HG03575 (cell line): ENCODE data around the gene RNF167.
"Not testable (repeated sequence)": the region's sequence is repeated elsewhere in the genome, so short reads cannot be mapped to it uniquely, and the experiment has no call there.

Experiments
- ATAC-seq: cut with Tn5 transposase; IDR thresholded peaks from one replicate; pipeline ENCODE4 v1.9.1; 2021; ENCODE audit not compliant: unreplicated experiment, insufficient number of reproducible peaks, low FRiP score; ENCODE audit errors: extremely low read depth

Gene RNF167

DNA sequence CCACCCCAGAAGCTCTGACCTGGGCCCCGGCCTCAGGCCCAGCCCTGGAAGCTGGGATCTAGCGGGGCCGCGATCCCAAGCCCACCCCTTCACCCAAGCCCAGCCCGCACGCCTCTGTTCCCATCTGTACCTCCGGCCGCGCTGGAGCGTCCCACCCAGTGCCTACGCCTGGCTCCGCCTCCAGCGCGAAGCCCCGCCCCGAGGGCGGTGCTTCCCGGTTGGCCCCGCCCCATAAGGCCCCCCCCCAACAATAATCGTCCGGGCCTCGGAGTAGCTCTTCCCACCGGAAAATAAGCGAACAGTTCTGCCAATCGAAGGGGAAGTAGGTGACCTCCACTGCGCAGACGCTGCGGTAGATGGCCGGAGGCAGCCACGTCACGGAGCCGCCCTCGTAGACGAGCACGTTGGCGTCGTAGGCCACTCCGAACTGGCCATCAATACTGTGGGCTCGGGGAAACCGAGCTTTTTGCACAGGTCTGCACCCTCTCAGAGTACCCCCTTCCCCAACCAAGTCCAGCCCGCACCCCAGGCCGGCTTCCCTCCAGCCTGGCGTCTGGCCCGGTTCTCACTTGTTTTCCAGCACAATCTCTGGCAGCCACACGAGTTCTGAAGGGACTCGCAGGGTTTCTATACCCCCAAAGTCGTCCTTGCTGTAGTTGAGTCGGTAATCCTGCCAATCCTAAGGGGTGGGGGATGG lies 38.3 kb upstream of the RNF167 start:
- no peak for ATAC-seq

DNA sequence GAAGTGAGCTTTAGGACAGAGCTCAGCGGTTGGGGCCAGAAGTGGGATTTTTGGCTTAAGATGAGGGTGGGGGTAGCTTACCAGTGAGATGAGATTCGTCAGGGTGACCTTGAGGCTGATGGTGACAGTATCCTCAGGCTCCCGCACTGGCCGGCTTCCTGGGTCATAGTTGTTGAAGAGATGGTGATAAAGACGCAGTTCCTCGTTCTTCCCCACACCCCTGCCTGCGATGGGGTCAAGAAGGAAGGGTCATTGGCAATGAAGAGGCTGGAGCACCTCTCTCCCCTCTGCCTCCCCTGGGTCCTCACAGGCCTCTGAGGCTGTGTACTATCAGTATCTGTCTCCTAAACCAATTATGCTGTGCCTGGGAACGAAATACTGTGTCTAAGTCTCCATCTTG lies 37.5 kb upstream of the RNF167 start:
- no peak for ATAC-seq

DNA sequence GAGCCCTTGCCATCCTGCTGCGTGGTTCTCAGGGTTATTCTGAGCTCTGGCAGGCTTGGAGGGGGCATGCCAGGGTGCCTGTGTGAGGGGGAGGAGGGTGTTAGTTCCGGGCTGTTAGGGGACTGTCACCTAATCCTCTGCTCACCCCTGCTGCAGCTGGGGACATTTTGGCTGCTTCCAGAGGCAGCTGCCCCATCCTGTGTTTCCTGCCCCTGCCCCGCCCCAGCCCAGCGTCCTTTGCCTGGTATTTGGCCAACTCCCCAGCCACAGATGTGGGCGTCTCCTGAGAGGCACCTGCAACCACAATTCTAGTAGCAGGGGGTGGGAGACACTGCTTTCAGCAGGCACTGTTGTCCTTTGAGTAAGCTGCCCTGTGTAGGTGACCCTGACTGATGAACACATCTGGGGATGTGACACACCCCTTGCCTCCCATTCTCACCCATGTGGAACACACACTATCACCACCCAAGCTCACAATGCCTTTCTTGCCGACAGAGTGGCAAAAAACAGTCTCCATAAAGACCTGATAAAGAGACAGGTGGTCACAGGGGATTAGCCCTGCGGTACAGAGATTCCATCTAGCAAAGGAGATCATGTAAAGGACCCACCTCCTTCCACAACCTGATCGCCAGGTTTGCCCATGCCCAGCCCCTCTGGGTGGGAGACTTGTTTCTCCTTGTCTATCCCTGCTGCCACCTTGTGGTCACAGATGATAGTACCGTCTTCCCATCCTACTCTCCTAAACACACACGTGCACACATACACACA lies 36.8 kb upstream of the RNF167 start, which contains the start of gene CHRNE:
CHRNE (minus strand) TSS at position 48 of the 768 bp plus-strand sequence; CDS start at position 13, 35 bp downstream.
- no peak for ATAC-seq

DNA sequence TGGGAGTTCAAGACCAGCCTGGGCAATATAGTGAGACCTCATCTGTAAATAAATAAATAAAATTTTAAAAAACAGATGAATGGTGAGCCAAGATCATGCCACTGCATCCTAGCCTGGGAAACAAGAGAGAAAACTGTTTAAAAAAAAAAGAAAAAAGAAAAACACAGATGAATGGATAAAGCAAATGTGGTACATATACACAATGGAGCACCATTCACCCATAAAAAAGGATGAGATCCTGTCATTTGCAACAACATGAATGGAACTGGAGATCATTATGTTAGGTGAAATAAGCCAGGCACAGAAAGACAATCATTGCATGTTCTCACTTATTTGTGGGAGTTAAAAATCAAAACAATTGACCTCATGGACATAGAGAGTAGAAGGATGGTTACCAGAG lies 33.4 kb upstream of the RNF167 start:
- not testable (repeated sequence) for ATAC-seq

DNA sequence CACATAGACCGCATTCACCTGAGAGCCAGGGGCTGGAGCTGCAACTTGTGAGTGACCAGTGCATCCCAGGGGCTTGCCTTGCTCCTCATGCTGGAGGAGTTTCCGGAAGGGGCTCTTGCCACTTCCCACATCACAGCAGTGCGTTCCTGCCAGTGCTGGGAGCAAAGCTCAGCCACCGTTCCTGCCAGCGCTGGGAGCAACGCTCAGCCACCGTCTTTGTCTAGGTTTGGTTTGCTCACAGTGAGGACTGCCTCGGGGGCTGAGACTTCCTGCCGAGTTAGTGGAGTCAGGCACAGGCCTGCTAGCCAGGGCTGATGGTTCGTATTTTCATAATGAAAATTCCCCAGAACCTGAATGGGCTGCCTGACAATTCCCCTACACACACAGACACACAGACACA lies 31.8 kb upstream of the RNF167 start:
- ATAC-seq, result no peak

DNA sequence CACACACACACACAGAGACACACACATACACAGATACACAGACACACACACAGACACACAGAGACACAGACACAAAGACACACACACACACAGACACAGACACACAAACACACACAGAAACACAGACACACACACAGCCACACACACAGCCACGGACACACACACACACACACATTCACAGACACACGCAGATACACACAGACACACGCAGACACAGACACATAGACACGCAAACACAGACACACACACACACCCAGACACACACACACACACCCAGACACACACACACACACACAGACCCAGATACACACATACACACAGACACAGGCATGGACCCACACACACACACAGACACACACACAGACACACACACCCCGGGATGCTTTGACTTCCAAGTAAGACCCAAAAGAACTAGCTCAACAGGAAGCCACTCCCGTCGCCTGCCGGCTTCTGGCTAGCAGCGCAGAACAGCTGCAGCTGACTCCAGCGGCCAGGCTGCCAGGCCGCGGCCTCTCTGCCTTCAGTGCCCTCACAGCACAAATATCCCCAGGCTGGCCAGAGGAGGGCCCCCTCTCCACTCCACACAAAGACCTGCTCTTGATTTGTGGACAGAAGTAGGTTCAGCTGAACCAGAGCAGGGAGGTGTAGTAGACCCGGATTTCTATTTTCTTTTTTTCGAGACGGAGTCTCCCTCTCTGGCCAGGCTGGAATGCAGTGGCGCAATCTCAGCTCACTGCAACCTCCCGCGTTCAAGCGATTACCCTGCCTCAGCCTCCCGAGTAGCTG lies 31.2 kb upstream of the RNF167 start:
- ATAC-seq, result no peak

DNA sequence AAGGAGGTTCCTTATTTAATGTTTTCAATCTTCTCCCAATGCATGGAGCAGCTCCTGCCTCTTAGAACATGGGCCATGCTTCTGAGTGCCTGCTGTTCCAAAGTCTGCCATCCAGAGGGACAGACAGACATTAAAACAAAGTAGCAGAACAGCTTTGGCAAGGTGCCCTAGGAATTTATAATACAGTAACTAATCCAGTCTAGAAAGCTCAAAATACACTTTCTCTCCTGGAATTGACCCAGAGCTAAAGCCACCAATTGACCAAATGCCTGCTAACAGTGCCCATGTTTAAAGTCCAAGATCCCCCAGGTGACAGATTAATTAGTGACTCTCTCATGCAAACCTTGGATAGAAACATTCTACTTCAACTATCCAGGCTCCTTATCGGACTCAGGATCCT lies 26.1 kb upstream of the RNF167 start:
- no peak for ATAC-seq

DNA sequence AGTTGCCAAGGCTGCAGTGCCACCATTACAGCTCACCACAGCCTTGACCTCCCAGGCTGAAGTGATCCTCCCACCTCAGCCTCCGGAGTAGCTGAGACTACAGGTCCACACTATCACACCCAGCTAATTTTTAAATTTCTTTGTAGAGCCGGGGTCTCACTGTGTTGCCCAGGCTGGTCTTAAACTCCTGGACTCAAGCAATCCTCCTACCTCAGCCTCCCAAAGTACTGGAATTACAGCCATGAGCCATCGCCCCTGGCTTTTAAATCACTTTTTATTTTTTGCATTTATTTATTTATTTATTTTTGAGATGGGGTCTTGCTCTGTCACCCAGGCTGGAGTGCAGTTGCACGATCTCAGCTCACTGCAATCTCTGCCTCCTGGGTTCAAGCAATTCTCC lies 25.5 kb upstream of the RNF167 start:
- not testable (repeated sequence) for ATAC-seq

DNA sequence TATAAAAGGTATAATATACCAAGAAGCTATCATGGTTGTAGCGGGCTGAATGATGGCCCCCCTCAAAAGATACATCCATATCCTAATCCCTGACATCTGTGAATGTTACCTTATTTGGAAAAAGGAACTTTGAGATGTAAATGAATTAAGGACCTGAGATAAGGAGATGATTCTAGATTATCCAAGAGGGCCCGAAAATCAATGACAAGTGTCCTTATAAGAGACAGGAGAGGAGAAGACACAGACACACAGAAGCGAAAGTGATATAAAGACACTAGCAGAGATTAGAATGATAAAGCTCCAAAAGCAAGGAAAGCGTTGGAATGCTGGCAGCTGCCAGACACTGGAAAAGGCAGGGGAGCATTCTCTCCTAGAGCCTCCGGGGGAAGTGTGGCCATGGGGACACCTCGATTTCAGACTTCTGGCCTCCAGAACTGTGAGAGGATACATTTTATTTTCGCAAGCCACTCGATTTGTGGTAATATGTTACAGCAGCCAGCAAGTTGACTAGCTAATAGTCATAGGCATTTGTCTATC lies 20.5 kb upstream of the RNF167 start:
- no peak for ATAC-seq

DNA sequence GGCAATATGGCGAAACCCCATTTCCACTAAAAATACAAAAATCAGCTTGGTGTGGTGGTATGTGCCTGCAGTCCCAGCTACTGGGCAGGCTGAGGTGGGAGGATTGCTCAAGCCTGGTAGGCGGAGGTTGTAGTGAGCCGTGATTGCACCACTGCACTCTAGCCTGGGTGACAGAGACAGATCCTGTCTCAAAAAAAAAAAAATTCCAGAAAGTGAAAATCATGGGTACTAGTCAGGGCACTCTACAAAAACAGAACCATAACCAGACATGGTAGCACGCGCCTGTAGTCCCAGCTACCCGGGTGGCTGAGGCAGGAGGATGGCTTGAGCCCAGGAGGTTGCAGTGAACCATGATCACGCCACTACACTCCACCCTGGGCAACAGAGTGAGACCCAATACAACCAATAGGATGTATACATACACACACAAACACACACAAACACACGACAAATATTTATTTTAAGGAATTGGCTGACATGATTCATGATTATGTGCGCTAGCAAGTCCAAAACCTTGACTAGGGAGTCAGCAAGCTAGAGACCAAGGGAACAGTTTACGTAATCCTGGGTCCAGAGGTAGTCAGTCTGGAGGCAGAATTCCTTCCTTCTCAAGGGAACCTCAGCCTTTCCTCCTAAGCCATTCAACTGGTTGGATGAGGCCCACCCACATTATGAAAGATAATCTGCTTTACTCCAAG lies 19.6 kb upstream of the RNF167 start:
- ATAC-seq, result no peak

DNA sequence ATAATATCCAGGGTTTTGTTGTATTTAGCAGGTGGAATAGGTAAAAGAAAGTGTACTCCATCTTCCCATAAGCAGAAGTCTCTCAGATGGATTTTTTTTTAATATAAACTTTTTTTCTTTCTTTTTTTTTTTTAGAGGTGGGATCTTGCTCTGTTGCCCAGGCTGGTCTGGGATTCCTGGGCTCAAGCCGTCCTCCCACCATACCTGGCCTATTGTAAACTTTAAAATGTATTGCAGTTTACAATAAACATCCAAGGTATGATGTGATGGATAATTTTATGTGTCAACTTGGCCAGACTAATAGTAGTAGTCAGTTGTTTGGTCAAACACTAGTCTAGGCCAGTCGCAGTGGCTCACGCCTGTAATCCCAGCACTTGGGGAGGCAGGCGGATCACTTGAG lies 18.7 kb upstream of the RNF167 start:
- no peak for ATAC-seq

DNA sequence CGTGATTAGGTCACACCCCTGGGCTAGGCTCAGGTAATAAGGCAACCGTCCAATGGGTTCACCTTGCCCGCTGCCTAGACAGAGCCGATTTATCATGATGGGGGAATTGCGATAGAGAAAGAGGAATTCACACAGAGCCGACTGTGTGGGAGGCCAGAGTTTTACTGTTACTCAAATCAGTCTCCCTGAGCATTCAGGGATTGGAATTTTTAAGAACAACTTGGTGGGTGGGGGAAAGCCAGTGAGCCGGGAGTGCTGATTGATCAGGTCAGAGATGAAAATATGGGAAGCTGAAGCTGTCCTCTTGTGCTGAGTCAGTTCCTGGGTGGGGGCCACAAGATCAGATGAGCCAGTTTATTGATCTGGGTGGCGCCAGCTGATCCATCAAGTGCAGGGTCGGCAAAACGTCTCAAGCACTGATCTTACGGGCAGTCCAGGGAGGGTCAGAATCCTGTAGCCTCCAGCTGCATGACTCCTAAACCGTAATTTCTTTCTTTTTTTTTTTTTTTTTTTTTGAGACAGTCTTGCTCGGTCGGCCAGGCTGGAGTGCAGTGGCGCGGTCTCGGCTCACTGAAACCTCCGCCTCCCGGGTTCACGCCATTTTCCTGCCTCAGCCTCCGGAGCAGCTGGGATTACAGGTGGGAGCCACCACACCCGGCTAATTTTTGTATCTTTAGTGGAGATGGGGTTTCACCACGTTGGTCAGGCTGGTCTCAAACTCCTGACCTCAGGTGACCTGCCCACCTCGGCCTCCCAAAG lies 13.3 kb upstream of the RNF167 start:
- not testable (repeated sequence) for ATAC-seq

DNA sequence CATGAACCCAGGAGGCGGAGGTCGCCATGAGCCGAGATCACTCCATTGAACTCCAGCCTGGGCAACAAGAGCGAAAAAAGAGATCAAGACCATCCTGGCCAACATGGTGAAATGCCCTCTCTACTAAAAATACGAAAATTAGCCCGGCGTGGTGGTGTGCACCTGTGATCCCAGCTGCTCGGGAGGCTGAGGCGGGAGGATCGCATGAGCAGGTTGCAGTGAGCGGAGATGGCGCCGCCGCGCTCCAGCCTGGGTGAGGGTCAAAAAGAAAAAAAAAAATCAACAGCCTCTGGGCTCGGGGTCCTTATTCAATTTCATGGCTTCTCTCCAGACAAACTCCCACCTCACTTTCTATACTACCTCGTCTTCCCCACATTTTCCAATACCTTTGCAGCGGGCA lies 11.2 kb upstream of the RNF167 start:
- no peak for ATAC-seq

DNA sequence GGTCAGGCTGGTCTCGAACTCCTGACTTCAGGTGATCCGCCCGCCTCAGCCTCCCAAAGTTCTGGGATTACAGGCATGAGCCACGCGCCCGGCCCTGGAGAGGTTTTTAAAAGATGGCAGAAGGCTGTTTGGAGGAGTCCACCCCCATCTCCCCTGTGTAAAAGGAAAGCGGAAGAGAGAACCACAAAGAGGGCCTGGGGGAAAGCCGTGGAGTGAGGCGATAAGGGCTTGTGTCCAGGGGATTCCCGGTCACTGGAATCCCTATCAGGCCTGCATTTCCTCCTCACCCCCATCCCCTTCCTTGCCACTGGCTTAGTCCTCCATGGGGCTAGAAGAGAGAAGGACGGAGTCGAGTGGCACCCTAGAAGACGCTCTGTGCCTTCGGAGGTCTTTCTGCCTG lies 8.1 kb upstream of the RNF167 start, which contains the start of gene GP1BA:
GP1BA (plus strand) TSS at position 315 of the 400 bp plus-strand sequence. CDS start 328 bp downstream, outside the sequence.
- no peak for ATAC-seq

DNA sequence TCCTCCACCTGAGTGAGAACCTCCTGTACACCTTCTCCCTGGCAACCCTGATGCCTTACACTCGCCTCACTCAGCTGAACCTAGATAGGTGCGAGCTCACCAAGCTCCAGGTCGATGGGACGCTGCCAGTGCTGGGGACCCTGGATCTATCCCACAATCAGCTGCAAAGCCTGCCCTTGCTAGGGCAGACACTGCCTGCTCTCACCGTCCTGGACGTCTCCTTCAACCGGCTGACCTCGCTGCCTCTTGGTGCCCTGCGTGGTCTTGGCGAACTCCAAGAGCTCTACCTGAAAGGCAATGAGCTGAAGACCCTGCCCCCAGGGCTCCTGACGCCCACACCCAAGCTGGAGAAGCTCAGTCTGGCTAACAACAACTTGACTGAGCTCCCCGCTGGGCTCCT lies 7.3 kb upstream of the RNF167 start:
- ATAC-seq, result no peak

DNA sequence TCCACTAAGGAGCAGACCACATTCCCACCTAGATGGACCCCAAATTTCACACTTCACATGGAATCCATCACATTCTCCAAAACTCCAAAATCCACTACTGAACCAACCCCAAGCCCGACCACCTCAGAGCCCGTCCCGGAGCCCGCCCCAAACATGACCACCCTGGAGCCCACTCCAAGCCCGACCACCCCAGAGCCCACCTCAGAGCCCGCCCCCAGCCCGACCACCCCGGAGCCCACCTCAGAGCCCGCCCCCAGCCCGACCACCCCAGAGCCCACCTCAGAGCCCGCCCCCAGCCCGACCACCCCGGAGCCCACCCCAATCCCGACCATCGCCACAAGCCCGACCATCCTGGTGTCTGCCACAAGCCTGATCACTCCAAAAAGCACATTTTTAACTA lies 6.4 kb upstream of the RNF167 start:
- ATAC-seq, result no peak

DNA sequence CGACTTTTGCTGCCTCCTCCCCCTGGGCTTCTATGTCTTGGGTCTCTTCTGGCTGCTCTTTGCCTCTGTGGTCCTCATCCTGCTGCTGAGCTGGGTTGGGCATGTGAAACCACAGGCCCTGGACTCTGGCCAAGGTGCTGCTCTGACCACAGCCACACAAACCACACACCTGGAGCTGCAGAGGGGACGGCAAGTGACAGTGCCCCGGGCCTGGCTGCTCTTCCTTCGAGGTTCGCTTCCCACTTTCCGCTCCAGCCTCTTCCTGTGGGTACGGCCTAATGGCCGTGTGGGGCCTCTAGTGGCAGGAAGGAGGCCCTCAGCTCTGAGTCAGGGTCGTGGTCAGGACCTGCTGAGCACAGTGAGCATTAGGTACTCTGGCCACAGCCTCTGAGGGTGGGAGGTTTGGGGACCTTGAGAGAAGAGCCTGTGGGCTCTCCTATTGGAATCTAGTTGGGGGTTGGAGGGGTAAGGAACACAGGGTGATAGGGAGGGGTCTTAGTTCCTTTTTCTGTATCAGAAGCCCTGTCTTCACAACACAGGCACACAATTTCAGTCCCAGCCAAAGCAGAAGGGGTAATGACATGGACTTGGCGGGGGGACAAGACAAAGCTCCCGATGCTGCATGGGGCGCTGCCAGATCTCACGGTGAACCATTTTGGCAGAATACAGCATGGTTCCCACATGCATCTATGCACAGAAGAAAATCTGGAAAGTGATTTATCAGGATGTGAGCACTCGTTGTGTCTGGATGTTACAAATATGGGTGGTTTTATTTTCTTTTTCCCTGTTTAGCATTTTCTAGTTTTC lies 5.7 kb upstream of the RNF167 start:
- no peak for ATAC-seq
